Measurements from ENCODE around the gene GALNT5. TPM values are rescaled to one million over a fixed set of nuclear protein-coding genes. Genes with fewer than 3 reads are reported as not detected.

Gene GALNT5
- total and polyA plus RNA-seq, 4 donors = under 0.01 to 5.3 (median 0.01) TPM; not detected in 1

GRCh38 chr2:157259960-157260359 lies 2.5 kb downstream of the GALNT5 start:
- no peak overlapping the region for H3K27ac ChIP-seq (ENCODE audit: low read depth in 1 of 2, low read length in 2 of 2)
- no peak for DNase-seq (ENCODE audit: low spot score)

GRCh38 chr2:157260533-157261198 lies 3.2 kb downstream of the GALNT5 start:
- Histone ChIP-seq H3K36me3 (ENCODE audit: control insufficient read depth in 4 of 4, insufficient read depth in 3 of 4, low read depth in 1 of 4, low read length in 3 of 4) (no peaks in the 10 kb centered on the region), H3K4me1 (ENCODE audit: control insufficient read depth in 4 of 4, insufficient read depth in 4 of 4, low read length in 3 of 4) (peaks cover 0 to 5% (median 0%) of the 10 kb centered on the region in 4 donors), H3K9ac (ENCODE audit: low read depth in 1 of 2, low read length in 2 of 2) (no peak overlapping the region), H3K27ac (ENCODE audit: low read depth in 1 of 2, low read length in 2 of 2) (no peak overlapping the region), H3K9me3 (ENCODE audit: control insufficient read depth in 4 of 4, low read length in 3 of 4) (no peaks in the 10 kb centered on the region), H3K27me3 (ENCODE audit: control insufficient read depth in 4 of 4, insufficient read depth in 4 of 4, low read length in 3 of 4) (peaks cover 0 to 1% (median 0%) of the 10 kb centered on the region in 4 donors), H3K4me3 (ENCODE audit: low read depth in 1 of 3, low read length in 3 of 3) (no peak overlapping the region)
- 69% methylated on average over 4 of the region's 4 CpGs for WGBS
- no peak for TF ChIP-seq YY1 (IDR thresholded peaks at IDR 0.05)
- no peak for TF ChIP-seq RXRA (IDR thresholded peaks at IDR 0.05)
- TF ChIP-seq NR2F2 (IDR thresholded peaks at IDR 0.05) = peak; percentile 16
- no peak for TF ChIP-seq GABPA (IDR thresholded peaks at IDR 0.05 in 1 of 2, conservative IDR thresholded peaks at IDR 0.05 in 1 of 2)
- TF ChIP-seq HNF4G (IDR thresholded peaks at IDR 0.05) = no peak
- no peak for TF ChIP-seq MAX (IDR thresholded peaks at IDR 0.05)
- TF ChIP-seq HNF4A (conservative IDR thresholded peaks at IDR 0.05) = no peak
- no peak for TF ChIP-seq ATF3 (IDR thresholded peaks at IDR 0.05)
- TF ChIP-seq EGR1 (IDR thresholded peaks at IDR 0.05; ENCODE audit: low read depth in 2 of 2) = no peak
- DNase-seq (ENCODE audit: low spot score) = no peak

More at GRCh38 chr2:157259960-157260359, 2.5 kb downstream of the GALNT5 start:
- H3K27me3 ChIP-seq (ENCODE audit: control insufficient read depth in 4 of 4, insufficient read depth in 4 of 4, low read length in 3 of 4) = peaks cover 0 to 1% (median 0%) of the 10 kb centered on the region in 4 donors
- H3K9ac ChIP-seq (ENCODE audit: low read depth in 1 of 2, low read length in 2 of 2) = no peak overlapping the region
- H3K4me3 ChIP-seq (ENCODE audit: low read depth in 1 of 3, low read length in 3 of 3) = no peak overlapping the region
- H3K4me1 ChIP-seq (ENCODE audit: control insufficient read depth in 4 of 4, insufficient read depth in 4 of 4, low read length in 3 of 4) = peaks cover 0 to 5% (median 0%) of the 10 kb centered on the region in 4 donors
- no peak for TF ChIP-seq MAX (IDR thresholded peaks at IDR 0.05)
- no peak for TF ChIP-seq GABPA (IDR thresholded peaks at IDR 0.05 in 1 of 2, conservative IDR thresholded peaks at IDR 0.05 in 1 of 2)
- TF ChIP-seq FOXA2 (IDR thresholded peaks at IDR 0.05) = no peak
- no peak for TF ChIP-seq NR2F2 (IDR thresholded peaks at IDR 0.05)
- TF ChIP-seq RAD21 (IDR thresholded peaks at IDR 0.05) = no peak
- TF ChIP-seq JUND (IDR thresholded peaks at IDR 0.05) = no peak
- no peak for TF ChIP-seq EGR1 (IDR thresholded peaks at IDR 0.05; ENCODE audit: low read depth in 2 of 2)
- no peak for TF ChIP-seq FOXA1 (IDR thresholded peaks at IDR 0.05)
- TF ChIP-seq HNF4A (conservative IDR thresholded peaks at IDR 0.05) = no peak
- no peak for TF ChIP-seq REST (IDR thresholded peaks at IDR 0.05)
- no peak for TF ChIP-seq YY1 (IDR thresholded peaks at IDR 0.05)
- TF ChIP-seq TAF1 (conservative IDR thresholded peaks at IDR 0.05) = no peak
- H3K36me3 ChIP-seq (ENCODE audit: control insufficient read depth in 4 of 4, insufficient read depth in 3 of 4, low read depth in 1 of 4, low read length in 3 of 4) = no peaks in the 10 kb centered on the region
- 93% methylated on average over 2 of the region's 2 CpGs for WGBS
- no peaks in the 10 kb centered on the region for H3K9me3 ChIP-seq (ENCODE audit: control insufficient read depth in 4 of 4, low read length in 3 of 4)
